Neural progenitor cell (in vitro differentiated cells): Measurements from ENCODE around the gene PLK5.

ENCODE experiments used
- EZH2 ChIP-seq: fragments of 200-600 bp; sonication (generic); IDR thresholded peaks from 2 replicates; pipeline ENCODE4 v1.6.1; 2017; ENCODE audit warnings: antibody characterized with exemption, mild to moderate bottlenecking, moderate library complexity
- EZH2phosphoT487 ChIP-seq: fragments of 200-600 bp; sonication (generic); IDR thresholded peaks from 2 replicates; pipeline ENCODE4 v1.6.1; 2017; ENCODE audit warnings: antibody characterized with exemption
- TF ChIP-seq, protein P1 (sequence below): fragments of 200-600 bp; sonication (generic); IDR thresholded peaks from 2 replicates; pipeline ENCODE4 v1.5.1; 2017; ENCODE audit warnings: antibody characterized with exemption, mild to moderate bottlenecking

DNA sequence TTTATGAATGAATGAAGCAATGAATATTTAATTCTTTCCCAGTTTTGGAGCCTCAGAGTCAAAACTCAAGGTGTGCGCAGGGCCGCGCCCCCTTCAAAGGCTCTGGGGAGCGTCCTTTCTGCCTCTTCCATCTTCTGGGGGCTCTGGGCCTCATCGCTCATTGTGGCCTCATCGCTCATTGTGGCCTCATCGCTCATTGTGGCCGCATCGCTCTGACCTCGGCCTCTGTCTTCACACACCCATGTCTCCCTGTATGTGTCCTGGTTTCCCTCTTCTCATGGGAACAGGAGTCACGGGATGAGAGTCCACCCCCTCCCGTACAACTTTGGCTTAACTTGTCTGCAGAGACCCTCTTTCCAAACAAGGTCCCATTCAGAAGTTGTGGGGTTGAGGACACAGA is 47.5 kb downstream of the PLK5 start:
- TF ChIP-seq, protein P1, sequence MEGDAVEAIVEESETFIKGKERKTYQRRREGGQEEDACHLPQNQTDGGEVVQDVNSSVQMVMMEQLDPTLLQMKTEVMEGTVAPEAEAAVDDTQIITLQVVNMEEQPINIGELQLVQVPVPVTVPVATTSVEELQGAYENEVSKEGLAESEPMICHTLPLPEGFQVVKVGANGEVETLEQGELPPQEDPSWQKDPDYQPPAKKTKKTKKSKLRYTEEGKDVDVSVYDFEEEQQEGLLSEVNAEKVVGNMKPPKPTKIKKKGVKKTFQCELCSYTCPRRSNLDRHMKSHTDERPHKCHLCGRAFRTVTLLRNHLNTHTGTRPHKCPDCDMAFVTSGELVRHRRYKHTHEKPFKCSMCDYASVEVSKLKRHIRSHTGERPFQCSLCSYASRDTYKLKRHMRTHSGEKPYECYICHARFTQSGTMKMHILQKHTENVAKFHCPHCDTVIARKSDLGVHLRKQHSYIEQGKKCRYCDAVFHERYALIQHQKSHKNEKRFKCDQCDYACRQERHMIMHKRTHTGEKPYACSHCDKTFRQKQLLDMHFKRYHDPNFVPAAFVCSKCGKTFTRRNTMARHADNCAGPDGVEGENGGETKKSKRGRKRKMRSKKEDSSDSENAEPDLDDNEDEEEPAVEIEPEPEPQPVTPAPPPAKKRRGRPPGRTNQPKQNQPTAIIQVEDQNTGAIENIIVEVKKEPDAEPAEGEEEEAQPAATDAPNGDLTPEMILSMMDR: no peak
- TF ChIP-seq EZH2 (no peak), EZH2phosphoT487 (no peak)
